HG02798 (cell line): ENCODE measurements around the gene ADIPOR2.
"Not testable (repeated sequence)": the region's sequence is repeated elsewhere in the genome, so short reads cannot be mapped to it uniquely, and the experiment has no call there.

Source experiments
- ATAC-seq: cut with Tn5 transposase; IDR thresholded peaks from one replicate; pipeline ENCODE4 v1.9.1; 2021; ENCODE audit warnings: mild to moderate bottlenecking; ENCODE audit not compliant: unreplicated experiment, poor library complexity

Gene ADIPOR2

GRCh38 chr12:1809591-1810190, 118.8 kb downstream of the ADIPOR2 start:
- no peak for ATAC-seq

- ATAC-seq = no peak
Measured at GRCh38 chr12:1810201-1810930, 119.5 kb downstream of the ADIPOR2 start.

GRCh38 chr12:1810931-1811280, 120.0 kb downstream of the ADIPOR2 start:
- no peak for ATAC-seq

DNA sequence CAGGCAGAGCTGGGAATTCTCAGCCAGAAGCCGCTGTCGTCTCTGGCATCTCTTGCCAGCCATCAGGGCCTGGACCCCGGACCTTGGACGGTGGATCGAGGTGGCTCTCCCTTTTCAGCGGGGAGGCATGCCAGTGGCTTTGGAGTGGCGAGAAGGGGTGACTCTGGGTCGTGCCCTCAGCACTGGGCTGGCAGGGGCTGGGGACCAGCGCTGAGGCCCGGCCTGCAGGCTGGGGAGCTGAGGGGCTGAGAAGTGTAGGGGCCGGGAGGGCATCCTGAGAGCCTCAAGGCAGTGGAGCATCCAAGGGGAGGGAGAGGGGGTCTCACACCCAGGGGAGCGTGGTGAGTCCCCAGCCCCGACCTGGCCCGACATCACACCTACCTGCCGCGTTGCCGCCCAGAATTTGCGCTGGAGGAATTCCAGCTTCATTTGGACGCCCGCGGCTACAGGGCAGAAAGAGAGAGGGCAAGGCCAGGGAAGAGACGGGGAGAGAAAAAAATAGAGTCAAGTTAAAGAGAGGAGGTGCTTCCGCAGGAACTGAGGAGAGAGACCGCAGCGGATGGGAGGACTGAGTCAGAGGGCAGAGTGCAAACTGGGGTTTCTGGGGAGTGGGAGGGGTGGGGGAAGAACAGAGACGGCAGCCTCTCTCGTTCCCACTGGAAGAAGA, 120.5 kb downstream of the ADIPOR2 start:
- no peak for ATAC-seq

DNA sequence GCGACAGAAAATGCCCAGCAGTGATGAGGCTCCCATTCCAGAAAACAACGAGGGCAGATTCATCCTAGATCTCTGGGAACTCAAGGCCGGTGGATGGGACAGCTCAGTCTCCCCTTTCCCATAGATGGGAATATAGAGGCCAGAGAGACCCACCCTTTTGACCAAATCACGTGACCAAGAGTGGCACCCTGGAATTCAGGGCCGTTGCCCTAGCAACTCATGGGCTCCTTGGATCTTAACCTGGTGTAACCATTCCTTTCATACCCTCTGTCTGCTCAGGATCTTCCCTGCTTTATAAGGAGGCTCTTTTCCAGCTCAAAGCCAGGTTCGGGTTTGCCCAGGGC, 121.0 kb downstream of the ADIPOR2 start:
- ATAC-seq = no peak

- ATAC-seq = no peak
Measured at GRCh38 chr12:1812650-1813302, 121.9 kb downstream of the ADIPOR2 start.

DNA sequence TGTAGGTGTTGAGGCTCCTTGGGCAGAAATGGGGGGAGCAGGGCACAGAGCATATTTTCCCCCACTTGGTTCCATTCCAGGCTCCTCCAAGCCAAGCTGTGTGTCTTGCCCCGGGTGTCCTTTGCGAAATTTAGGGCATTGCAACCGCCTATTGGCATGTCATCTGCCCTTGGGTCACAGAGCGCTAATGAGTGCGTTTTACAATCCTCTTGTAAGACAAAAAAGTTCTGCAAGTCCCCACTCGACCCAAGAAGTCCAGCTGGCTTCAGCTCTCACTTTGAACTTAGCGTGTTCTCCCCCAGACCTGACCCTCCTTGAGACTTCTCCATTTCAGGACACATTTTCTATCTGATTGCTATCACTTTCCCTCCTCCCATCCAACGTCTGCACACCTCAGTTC, 123.4 kb downstream of the ADIPOR2 start:
- no peak for ATAC-seq

DNA sequence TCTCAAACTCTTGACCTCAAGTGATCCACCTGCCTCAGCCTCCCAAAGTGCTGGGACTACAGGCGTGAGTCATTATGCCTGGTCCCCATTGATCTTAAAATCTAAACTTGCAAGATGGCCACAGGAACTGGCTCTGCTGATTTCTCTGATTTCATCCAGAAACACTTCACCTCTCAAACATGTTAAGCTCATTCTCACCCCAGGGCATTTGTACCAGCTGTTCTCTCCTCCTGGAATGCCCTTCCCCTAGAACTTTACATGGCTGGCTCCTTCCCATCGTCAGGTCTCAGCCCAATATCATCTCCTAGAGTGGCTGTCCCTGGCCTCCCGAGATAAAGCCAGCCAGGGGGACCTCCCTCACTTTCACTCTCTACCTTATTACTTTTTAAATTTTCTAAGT, 124.2 kb downstream of the ADIPOR2 start:
- no peak for ATAC-seq

GRCh38 chr12:1815814-1816729, 125.2 kb downstream of the ADIPOR2 start:
- ATAC-seq = no peak

DNA sequence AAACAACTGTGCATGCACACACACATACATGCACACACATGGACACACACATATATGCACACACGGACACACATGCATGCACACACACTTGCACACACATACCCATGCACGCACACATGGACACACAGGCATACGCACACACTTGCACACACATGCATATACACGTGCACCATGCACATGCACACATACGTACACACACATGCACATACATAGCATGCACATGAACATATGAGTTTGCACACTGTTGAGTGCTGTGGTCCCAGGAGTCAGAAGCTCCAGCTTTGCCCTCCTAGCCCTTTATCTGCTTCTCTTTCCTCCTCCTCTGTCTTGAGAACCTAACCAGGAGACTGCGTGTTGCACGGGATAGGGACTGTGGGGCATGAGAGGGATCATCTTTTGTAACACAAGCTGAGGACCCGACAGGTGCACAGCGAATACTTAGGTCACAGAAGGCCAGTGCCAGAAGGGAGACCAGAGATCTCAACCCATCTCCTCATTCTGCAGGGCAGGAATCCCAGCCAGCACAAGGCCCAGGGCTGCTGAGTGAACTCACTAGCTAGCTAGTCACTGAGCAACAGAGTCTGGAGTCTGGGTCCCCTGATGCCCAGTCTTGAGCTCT, 126.0 kb downstream of the ADIPOR2 start:
- ATAC-seq = no peak

GRCh38 chr12:1817928-1818327, 127.1 kb downstream of the ADIPOR2 start:
- ATAC-seq = not testable (repeated sequence)

GRCh38 chr12:1819050-1819449, 128.2 kb downstream of the ADIPOR2 start:
- ATAC-seq = no peak

DNA sequence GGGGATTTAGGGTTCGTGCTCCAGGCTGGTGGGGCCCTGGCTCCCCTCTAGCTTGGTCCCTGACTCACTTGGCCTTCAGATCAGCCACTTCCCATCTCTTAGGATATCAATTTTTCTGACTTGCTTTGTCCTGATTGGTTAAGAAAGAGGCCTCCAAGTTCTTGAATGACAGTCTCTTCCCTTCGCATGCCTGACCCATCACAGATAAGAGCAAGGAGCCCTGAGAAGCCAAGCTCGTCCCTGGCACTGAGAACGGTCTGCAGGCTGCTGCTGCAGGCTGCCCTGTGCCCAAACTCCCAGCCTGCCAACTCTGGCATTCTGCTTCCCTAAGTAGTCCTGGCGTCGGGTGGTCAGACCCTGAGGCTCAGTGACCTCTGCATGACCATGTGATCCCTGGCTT, 128.7 kb downstream of the ADIPOR2 start:
- ATAC-seq = no peak

DNA sequence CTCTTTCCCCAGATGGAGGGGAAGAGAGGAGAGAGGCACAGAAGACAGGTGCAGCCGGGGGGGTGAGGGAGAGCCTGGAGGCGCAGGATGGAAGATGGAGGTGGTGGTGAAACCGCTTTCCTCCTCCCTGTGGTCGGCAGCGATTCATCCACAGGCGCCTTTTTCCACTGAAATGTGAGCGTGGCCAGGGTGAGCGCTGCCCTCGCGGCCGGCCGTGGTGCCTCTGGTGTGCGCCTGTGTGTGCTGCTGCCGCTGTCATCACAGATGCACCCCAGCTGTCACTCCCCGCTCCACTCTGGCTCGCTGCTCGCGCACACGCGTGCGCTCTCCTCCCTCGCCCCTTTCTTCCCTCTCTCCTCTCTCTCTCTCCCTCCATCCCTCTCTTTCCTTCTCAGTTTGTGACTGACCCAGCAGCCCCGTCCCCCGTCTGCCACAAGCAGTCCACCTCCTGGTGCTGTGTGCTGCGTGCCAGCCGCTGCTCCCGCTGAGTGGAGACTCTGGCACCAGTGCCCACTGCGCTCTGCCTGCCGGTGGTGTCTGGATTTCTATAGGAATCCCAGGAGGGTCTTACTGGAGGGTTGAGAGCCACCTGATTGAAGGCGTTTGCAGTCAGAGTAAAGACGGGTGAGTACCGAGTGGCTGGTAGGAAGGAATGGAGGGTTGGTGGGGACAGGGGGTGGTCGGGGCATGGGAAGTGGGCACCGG, 129.5 kb downstream of the ADIPOR2 start, which contains the start of gene LRTM2:
Gene LRTM2, plus strand, starts transcription at position 375 of the 705 bp plus-strand sequence. CDS start 7,584 bp downstream, outside the sequence.
- no peak for ATAC-seq

GRCh38 chr12:1820896-1821291, 130.0 kb downstream of the ADIPOR2 start:
- no peak for ATAC-seq

DNA sequence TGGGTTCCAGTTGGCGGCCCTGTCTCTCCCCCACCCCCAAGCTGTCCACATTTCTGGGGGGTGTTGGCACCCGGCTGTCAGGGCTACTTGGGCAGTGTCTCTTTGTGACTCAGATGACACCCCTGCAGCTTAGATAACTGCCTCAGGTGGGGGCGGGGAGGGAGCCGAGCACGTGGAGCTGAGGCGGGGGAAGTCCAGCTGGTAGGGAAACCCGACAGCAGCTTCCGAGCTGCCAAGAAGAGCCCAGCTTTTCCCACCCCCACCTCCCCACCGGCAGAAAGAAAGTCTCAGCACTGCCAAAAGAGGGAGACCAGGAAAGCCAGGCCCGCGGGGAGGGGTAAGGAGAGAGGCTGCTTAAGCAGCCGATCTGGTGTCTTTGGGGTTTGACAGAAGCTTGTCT, 130.9 kb downstream of the ADIPOR2 start:
- no peak for ATAC-seq

DNA sequence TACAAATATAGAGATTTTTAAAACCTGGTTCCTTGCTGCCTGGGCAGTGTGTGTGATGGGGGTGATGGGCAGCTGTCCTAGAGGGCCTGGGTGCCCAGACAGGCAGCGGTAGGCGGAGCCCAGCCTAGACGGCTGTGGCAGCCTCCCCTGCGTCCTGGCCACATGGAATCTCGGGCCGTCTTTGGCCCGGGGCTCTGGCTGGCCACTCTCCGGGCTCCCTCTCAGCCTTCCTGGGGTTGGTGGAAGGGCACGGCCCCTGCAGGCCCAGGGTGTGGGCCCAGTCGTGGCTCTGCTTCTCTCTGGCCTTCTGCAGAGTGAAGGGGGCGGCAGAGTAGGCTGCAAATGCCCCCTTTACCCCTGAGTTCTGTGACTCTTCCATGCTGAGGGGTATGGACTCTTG, 131.8 kb downstream of the ADIPOR2 start:
- ATAC-seq = no peak

DNA sequence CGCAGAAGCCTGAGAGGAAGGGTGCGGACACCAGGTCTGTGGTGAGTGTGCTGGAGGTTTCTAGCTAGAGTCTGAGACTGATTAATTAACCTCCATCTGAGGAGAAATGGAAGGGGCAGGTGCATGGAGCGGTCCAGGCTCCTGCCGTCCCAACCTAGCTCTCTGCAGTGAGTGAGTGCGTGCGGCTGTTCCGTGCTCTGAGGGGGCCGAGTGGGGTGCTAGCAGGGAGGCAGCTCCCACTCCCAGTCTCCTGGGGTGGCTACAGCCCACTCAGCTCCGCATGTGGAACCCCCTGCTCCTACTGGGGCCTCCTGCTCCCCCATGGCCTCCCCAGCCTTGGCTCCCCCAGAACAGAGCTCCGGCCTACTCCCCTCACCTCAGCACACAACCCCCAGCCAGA, 132.4 kb downstream of the ADIPOR2 start:
- ATAC-seq = no peak
